ENCODE measurements around the gene UTS2B.

The UTS2B gene

GRCh38 chr3:191342006-191342405 is 11.7 kb upstream of the UTS2B start:
- no peak for DNase-seq
- Mint-ChIP-seq H3K4me1 (peaks cover 13% of the 10 kb centered on the region), H3K9me3 (no peaks in the 10 kb centered on the region), H3K4me3 (no peak overlapping the region), H3K36me3 (ENCODE audit: low read depth) (no peaks in the 10 kb centered on the region), H3K27me3 (ENCODE audit: low read depth, poor library complexity) (no peaks in the 10 kb centered on the region), H3K27ac (no peak overlapping the region)
- TF ChIP-seq CTCF (IDR thresholded peaks at IDR 0.05) = no peak

- TF ChIP-seq CTCF (IDR thresholded peaks at IDR 0.05) = no peak
- Mint-ChIP-seq H3K27ac (no peak overlapping the region), H3K27me3 (ENCODE audit: low read depth, poor library complexity) (no peaks in the 10 kb centered on the region), H3K4me1 (peaks cover 13% of the 10 kb centered on the region), H3K9me3 (no peaks in the 10 kb centered on the region), H3K36me3 (ENCODE audit: low read depth) (no peaks in the 10 kb centered on the region), H3K4me3 (no peak overlapping the region)
- no peak for DNase-seq
Observed at GRCh38 chr3:191340966-191341365, 10.6 kb upstream of the UTS2B start.

- H3K9me3 Mint-ChIP-seq = no peaks in the 10 kb centered on the region
- no peak overlapping the region for H3K27ac Mint-ChIP-seq
- H3K27me3 Mint-ChIP-seq (ENCODE audit: low read depth, poor library complexity) = no peaks in the 10 kb centered on the region
- no peaks in the 10 kb centered on the region for H3K36me3 Mint-ChIP-seq (ENCODE audit: low read depth)
- DNase-seq = no peak
- peaks cover 13% of the 10 kb centered on the region for H3K4me1 Mint-ChIP-seq
- H3K4me3 Mint-ChIP-seq = no peak overlapping the region
- no peak for TF ChIP-seq CTCF (IDR thresholded peaks at IDR 0.05)
Observed at GRCh38 chr3:191340351-191340750, 10.0 kb upstream of the UTS2B start.

- Mint-ChIP-seq H3K4me3 (no peak overlapping the region), H3K27ac (no peak overlapping the region), H3K36me3 (ENCODE audit: low read depth) (no peaks in the 10 kb centered on the region), H3K9me3 (no peaks in the 10 kb centered on the region), H3K27me3 (ENCODE audit: low read depth, poor library complexity) (no peaks in the 10 kb centered on the region), H3K4me1 (peaks cover 17% of the 10 kb centered on the region)
- no peak for DNase-seq
- no peak for TF ChIP-seq CTCF (IDR thresholded peaks at IDR 0.05)
Observed at GRCh38 chr3:191339316-191339917, 9.1 kb upstream of the UTS2B start.

GRCh38 chr3:191338177-191338488 is 7.8 kb upstream of the UTS2B start:
- H3K27me3 Mint-ChIP-seq (ENCODE audit: low read depth, poor library complexity) = no peaks in the 10 kb centered on the region
- no peak for TF ChIP-seq CTCF (IDR thresholded peaks at IDR 0.05)

GRCh38 chr3:191336833-191337232 is 6.5 kb upstream of the UTS2B start:
- H3K27ac Mint-ChIP-seq = no peak overlapping the region
- no peaks in the 10 kb centered on the region for H3K27me3 Mint-ChIP-seq (ENCODE audit: low read depth, poor library complexity)
- H3K4me1 Mint-ChIP-seq = peaks cover 20% of the 10 kb centered on the region
- no peaks in the 10 kb centered on the region for H3K9me3 Mint-ChIP-seq
- DNase-seq = no peak
- no peak for TF ChIP-seq CTCF (IDR thresholded peaks at IDR 0.05)
- no peak overlapping the region for H3K4me3 Mint-ChIP-seq
- no peaks in the 10 kb centered on the region for H3K36me3 Mint-ChIP-seq (ENCODE audit: low read depth)

More at GRCh38 chr3:191338177-191338488, 7.8 kb upstream of the UTS2B start:
- Mint-ChIP-seq H3K9me3 (no peaks in the 10 kb centered on the region), H3K36me3 (ENCODE audit: low read depth) (no peaks in the 10 kb centered on the region), H3K4me3 (no peak overlapping the region), H3K27ac (no peak overlapping the region), H3K4me1 (peaks cover 14% of the 10 kb centered on the region)
- no peak for DNase-seq
